Peyer's patch (tissue), 4 donors: ENCODE measurements around the gene OTOR.

Experiments used
- CTCF ChIP-seq, 6 experiments: fragments of 450-650 bp in 4 of 6; fragments of 200-600 bp in 2 of 6; sonication (generic) in 1 of 6; IDR thresholded peaks; one replicate each; pipeline ENCODE4 v1.5.1; 2017 to 2019; ENCODE audit warnings: antibody characterized with exemption in 6 of 6, mild to moderate bottlenecking in 3 of 6, moderate library complexity in 1 of 6
- POLR2A ChIP-seq, 2 donors: fragments of 450-650 bp; IDR thresholded peaks; one replicate each; pipeline ENCODE4 v1.5.1; 2017; ENCODE audit warnings: antibody characterized with exemption in 2 of 2, mild to moderate bottlenecking in 2 of 2, moderate library complexity in 2 of 2

- TF ChIP-seq CTCF (IDR thresholded peaks at IDR 0.05) = no peak
- no peak for TF ChIP-seq POLR2A (IDR thresholded peaks at IDR 0.05)
These were observed 44.6 kb upstream of the OTOR start for GRCh38 chr20:16703570-16703969.
